GM19023 (cell line): ENCODE measurements around the gene ADAM22.
"Not testable (repeated sequence)": the region's sequence is repeated elsewhere in the genome, so short reads cannot be mapped to it uniquely, and the experiment has no call there.

Experiments
- ATAC-seq: cut with Tn5 transposase; IDR thresholded peaks from one replicate; pipeline ENCODE4 v1.9.1; 2021; ENCODE audit warnings: mild to moderate bottlenecking, moderate library complexity; ENCODE audit not compliant: unreplicated experiment

The ADAM22 gene

DNA sequence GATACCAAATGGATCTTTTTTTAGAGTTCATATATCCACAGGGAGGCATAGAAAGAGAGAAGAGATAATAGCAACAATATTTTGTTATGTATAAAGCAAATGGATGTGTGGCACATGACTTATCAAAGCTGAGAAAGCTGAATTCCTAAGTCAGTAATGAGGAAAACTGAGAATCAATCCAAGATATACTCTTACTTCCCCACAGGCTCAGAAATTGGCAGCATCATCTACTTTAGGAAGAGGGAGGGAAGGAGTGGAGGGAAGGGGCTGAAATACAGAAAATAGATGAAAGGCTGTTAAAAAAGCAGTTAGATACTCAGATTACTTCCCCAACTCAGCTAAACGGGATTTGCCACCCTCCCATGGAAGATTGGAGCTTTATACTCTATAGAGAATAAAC is 222.3 kb downstream of the ADAM22 start:
- no peak for ATAC-seq

DNA sequence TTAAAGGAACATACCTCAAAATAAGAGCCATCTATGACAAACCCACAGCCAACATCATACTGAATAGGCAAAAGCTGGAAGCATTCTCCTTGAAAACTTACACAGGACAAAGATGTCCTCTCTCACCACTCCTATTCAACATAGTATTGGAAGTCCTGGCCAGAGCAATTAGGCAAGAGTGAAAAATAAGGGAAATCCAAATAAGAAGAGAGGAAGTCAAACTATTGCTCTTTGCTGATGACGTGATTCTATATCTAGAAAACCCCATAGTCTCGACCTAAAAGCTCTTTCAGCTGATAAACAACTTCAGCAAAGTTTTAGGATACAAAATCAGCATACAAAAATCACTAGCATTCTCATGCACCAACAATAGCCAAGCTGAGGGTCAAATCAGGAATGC is 225.7 kb downstream of the ADAM22 start:
- ATAC-seq: not testable (repeated sequence)

DNA sequence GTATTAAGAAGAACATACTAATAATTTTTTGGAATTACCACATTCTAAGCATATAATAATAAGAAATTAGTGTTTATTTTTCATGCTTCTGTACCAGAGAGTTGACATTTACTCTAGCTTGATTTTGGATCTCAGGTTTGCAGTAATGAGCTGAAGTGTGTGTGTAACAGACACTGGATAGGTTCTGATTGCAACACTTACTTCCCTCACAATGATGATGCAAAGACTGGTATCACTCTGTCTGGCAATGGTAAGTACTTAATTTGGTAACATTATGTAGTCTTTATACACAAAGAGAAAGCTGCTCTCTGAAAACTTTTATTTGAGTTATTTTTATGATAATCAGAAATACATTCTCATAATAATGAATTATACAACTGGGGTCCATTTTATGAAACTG is 231.6 kb downstream of the ADAM22 start:
- ATAC-seq: no peak

DNA sequence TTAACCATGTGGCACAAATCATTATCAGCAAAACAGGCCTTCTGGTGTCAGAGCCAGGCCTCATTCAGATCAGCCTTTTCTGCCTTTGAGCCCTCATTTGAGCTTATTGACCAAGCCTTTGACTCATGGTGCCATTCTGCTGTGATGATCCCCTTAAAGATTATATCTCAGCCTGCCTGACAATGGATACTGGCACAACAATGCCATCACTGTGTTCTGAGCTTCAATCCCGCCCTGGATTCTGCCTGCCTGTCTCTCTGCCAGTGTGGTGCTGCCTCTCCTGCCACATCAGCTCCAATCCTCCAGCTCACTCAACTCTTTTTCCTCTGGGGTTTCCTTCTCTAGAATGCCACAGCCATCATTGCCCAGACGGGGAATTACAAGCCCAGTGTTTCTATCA is 233.2 kb downstream of the ADAM22 start:
- ATAC-seq: no peak

DNA sequence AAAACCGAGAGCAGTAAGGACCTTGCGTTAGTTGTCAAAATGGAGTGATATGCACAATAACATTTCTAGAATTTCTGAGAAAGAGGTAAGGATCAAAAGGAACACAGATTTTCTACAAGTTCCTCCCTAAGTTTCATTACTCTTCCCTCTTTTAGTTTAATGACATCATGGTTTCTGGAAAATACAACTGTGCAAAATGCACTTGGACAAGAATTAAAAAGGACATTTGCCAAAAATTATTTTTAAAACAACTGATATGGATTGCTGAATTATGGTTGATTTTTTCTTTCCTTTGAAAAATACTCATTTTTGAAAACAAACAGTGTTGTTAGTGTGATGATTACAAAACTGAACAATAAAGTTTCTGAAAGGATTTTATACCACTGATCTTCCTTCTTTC is 233.7 kb downstream of the ADAM22 start:
- no peak for ATAC-seq

DNA sequence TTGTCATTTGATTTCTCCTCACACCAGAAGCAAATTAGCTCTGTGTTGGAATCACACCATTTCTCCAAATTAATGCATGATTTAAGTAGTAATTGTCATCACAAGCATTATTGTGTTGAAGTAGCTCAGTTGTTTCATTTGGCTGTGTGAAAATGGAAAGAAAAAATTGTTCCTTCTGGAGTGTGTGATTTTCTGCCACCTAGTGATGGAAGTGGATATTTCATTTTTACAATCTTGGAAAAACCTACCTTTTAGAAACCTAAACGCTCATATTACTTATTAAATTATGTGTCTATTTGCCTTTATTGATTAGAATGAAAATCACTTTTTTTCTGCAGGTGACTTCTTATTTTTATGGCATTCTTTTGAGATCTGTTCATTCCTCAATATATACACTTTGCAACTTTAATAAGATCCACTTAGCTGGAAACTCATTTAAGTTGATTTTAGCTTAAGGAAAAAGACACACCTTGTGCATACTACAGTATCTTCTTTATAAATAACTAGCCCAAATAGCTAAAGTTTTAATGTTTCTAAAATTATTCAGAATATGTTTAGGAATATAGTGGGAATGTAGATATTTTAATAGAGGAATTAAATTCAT is 235.8 kb downstream of the ADAM22 start:
- ATAC-seq: no peak

DNA sequence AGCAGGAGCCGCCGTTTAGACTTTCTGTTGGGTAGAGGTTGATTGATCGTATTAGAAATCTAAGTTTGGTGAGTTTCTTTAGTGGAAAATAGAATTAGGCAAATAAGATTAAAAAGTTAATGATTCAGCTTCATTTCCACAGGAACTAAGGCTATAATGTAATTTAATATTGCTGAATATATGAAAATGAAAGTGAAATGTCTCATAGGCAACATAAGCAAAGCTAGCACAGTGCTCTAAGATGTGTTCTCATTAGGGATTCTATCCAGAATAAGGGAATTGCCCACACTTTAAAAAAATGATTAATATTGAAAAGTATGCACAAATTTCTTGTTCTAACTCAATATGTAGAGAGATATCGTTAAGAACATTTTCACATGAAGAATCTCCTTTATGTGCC is 238.8 kb downstream of the ADAM22 start:
- no peak for ATAC-seq

DNA sequence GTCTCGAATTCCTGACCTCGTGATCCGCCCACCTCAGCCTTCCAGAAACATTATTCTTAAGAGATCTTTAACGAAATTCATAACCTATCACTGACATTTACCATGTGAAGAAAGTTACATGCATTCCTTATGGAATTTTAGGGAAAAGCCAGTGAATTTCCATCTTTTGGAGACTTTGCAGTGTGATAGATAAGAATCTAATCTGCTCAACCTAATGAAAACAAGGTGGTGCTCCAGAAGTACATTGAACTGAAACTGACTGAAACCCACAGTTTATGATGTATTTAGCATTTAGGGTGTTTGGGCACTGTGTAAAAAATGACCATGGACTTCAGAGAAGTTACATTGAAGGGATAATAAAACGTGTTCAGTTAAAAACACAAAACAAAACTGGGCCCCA is 242.1 kb downstream of the ADAM22 start:
- no peak for ATAC-seq

DNA sequence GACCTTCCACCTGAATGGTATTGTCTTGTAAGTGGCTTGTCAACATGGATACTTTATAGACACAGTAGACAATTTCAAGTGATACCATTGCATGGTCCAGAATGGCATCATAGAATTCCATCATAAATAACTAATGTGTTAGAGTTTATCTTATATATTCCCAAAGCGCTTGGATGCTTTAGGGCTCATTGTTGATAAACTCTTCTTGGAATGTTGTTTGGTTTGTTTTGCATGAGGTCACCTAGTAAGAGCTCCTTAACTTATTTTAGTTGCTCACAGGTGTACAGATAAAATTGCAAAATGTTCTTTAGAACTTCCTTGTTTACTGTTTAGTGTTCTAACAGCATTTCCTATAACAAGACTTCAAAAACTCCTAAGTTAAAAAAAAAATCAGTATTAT is 249.0 kb downstream of the ADAM22 start:
- no peak for ATAC-seq

DNA sequence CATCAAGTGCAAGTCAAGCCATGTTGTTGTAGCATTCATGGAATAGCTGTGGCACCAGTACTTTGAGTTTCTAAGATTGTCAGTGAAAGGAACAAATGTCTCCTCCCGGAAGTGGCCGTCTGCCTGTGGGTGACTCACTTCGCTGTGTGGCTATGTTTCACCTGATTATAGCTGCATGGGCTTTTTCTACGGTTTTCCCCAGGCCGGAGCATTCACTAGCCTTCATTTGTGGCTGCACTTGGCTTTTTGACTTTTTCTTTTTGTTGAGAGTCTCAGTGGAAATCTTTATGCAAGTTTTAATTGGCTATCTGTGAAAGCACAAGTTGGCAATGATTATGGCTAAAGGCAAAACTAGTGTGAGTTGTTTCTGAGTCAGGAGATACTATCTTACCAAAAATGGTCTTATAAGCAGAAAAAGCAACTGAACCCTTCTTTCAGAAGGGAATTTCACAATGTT is 250.8 kb downstream of the ADAM22 start:
- peak; percentile 77 for ATAC-seq

DNA sequence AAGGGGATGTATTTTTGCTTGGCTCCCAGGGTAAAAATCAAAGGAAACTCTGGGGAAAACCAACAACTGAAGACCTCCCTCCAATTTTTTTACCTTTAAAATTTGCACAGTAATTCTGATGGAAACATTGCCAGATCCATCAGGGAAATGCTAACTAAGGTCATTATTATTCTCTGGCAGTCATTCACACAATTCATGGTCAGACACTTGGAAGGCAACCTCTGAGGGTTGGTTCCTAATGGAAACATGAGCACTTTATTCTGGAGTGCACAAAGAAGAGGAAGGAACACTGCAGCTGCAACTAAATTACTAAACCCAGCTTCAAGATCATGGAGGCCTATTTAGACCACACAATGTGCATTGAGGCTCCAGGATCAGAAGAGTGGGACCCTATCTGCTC is 251.6 kb downstream of the ADAM22 start:
- ATAC-seq: no peak

DNA sequence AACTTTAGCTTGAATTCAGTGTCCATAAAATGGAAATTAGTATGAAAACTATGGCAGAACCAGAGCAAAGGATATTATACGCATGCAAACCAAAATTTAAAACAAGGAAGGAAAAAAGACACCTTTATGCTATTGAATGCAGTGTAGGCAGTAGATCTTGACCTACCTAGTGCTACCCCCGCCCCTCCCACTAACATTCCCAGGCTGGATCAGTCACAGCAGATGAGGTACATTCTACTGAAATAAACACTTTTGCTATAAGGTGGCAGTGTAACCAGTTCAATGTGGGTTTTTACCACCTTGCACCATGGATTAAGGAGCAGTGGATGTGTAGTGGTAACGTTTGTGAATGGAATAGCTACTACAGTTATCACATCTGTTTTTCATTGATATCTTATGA is 257.9 kb downstream of the ADAM22 start:
- no peak for ATAC-seq

DNA sequence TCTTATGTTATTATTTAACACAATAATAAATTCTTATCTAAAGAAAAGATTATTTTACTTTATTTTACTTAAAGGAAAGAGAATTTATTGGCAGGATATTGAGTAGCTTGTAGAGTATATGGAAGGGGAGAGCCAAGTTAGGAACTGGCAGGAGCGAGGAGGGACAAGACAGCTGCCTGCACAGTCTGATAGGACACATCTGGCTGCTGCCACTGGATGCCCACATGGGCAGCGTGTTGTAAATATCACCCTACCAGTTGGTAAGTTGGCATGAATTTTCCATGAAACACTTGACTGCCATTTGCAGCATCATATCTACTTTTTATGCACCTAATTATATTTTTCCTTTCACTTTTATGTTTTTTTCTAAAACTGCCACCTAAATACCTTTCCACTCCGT is 266.2 kb downstream of the ADAM22 start:
- ATAC-seq: no peak

DNA sequence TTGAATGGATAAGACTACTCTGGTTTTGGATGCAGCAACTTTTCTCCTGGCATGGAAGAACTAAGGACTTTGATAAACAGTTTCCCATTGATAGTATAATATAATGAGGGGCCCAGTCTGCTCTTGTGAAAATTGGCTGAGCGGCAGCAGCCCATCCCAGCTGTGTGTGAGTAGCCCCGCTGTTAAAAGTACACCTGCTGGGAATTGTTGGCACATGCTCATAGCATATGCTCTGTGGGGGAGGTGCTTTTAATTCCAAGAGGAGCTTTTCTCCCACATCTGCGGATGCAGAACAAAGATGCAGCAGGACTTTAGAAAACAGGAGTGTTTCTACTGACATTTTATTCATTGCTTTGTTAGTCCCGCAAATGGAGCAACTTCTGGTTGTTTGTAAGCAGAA is 266.7 kb downstream of the ADAM22 start:
- no peak for ATAC-seq

DNA sequence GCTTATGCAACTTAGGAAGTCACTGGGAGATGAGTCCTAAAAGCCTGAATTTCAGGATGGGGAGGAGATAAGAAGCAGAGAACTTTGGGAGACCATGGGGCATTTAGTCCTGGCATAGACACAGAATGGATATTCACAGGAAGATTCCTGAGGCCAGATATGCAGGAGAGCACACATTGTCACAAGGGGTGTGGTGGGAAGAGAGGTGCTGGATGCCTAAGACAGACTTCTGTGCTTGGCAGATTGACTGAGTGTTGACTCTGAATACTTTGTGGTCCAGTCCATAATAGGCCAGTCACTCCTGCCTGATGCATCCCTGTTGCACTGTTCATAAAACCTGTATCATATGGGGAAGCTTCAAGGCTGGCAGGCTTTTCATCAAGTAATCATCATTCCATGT is 267.3 kb downstream of the ADAM22 start:
- no peak for ATAC-seq

DNA sequence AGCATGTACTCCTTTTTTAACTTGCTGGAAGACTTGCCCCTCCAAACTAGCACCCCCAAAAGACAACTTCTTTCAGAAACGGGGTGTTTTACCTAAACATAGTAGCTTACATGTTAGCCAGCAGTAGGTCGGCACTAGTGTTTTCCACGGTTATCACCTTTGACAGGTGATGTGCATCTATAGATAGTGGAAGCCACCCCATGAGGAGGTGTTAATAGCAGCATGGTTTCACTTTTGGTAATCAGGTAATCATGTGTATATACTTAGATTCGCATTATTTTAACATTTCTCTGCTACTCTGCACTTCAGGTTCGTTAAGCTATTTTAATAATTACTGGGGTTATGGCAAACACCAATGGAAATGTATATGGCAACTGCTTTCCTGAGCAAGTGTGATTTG is 268.2 kb downstream of the ADAM22 start:
- no peak for ATAC-seq

DNA sequence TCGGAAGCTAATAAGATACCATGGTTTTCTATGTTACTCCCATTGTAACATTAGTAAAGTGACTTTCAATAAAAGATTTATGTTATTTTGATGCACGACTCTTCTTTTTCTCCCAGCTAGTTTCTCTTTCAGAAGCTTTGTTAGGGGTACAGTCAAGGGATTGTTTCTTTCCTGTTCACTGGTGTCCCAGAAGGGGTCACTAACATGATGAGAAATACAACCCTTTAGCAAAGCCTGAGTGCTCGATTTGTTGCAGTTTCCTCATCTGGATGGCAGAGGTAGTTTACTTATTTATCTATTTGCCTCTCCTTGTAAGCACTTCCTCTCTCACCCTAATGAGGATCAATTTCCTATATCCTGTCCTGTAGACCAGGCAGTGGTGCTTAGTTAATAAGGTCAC is 268.7 kb downstream of the ADAM22 start:
- ATAC-seq: no peak

DNA sequence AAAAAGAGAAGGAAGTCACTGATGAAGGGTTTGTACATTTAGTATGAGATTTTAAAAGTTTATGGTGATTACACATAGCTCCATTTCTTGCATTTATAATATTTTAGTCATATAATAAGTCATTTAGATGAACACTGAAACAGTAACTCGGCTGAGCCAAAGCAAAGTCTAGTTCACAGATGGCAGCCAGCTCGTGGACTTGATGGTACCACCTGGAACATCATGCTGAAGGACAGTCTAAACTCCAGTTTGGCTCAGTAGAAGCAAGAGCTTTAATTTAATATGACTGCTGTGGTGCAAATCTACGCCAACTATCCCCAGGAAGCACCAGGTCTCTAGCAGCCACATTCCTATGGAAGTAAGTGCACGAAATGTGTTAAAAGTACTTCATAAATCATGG is 269.4 kb downstream of the ADAM22 start:
- ATAC-seq: no peak

DNA sequence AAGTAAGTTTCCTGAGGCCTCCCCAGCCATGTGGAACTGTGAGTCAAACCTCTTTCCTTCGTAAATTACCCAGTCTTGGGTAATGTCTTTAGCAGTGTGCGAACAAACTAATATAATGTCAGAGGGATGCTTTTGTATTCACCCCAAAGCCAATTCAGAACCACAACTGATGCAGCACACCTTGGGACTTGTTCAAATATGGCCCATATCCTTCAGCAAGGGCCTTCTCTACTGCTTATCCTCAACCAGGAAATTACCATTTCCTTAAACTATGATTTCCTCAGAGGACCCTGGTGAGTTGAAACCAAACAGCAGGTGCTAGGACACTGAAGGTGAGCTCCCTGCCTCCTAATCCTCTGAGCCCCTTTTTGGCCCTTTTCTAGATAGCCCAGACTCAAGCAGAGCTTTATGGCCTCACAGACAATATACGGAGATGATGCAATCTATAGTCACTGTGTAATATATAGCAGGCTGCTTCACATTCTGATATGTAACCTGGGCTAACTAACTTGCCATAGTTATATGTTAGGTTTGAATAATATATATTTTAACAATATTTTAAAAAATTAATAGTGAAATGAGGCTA is 270.6 kb downstream of the ADAM22 start:
- no peak for ATAC-seq

DNA sequence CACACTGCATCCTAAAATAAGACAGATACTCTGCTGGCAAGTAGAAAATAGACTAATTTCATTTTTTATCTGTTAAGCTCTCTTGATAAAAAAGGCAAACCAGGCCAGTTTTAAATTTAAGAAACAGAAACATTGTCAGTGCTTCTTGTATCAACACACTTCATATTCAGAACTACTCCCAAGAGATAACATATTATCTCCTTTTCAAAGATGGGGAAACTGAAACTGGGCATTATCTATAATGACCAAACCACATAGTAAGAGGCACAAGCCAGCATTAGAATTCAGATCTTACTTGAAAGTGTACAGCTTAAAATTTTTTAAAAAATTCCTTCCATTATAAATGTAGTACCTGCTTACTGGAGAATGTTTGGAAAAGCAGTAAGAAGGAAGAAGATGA is 271.1 kb downstream of the ADAM22 start:
- ATAC-seq: no peak

DNA sequence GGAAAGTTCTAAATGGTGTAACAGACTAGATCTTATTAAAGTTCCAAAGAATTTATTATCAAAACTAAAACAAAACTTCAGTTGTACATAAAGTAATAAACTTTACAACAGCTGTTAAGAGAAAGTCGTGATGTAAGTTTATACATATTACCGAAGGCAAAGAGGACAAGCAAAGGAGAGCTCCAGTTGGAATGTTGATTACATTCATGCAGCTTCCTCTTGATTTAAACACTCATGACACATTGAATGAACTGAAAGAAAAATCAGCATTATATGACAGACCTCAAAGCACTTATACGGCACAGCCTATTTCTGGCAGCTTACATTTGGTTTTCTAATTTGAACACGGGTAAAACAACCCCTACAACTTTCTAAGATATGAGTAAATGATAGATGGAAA is 272.2 kb downstream of the ADAM22 start:
- no peak for ATAC-seq

DNA sequence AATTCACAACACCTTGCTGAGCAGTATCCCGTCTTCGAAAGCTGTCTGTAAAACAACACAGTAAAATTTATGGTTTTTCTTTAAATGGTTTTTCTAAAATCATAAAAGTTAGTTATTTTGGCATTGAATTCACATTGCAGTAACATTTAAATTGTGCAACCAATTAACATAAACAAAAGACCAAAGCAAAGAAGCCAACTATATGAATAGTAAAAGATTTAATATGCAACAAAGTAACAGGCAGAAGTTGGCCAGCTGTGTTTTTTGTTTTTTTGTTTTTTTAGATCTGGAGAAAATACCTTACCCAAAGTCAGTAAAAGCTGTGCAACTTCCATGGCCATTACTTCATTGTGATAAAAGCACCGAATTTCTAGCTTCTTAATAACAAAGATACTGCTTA is 274.5 kb downstream of the ADAM22 start:
- no peak for ATAC-seq

DNA sequence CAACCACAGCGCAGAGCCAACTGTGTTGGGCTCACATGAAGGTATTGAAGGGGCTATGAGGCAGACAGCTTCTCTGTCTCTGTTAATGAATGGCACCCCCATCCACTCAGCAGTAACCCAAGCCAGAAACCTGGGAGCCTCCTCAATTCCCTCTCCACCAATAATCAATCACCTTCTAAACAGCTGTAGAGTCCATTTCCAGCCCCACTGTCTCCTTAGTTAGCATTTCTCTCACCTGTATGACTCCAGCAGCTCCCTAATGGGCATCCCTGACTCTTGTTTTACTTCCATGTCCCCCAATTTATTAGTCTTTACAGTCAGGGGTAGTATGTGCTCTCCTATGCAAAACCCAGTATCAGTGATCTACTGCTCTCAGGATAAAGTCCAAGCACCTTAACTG is 278.9 kb downstream of the ADAM22 start:
- ATAC-seq: no peak
